IMR-90 (cell line): ENCODE results near the gene DLGAP3. TPM values are rescaled to one million over a fixed set of nuclear protein-coding genes. Genes with fewer than 3 reads are reported as not detected.

Source experiments
- ATAC-seq: fragments of 200-7000 bp; cut with Tn5 transposase; 2 replicates; pipeline ENCODE4 v1.9.1; 2020; ENCODE audit warnings: low read depth, mild to moderate bottlenecking, moderate library complexity
- BruUV-seq: library from RNA; stranded (reverse); fragments of 400-500 nt; replicated peaks from 2 replicates; lab custom pipeline; 2021; lab: Mats Ljungman, UMichigan
- CTCF ChIA-PET: fragments of 300-600 bp; formaldehyde crosslinking; extraction: SDS; loops from one replicate; lab custom pipeline; 2021; ENCODE audit warnings: antibody characterized with exemption; lab: Yijun Ruan, JAX
- POLR2A ChIA-PET: fragments of 300-600 bp; sonication (Branson Sonifier 250); formaldehyde crosslinking; loops from one replicate; lab custom pipeline; 2022; ENCODE audit warnings: antibody characterized with exemption; ENCODE audit not compliant: unreplicated experiment; lab: Charles Lee
- DNase-seq: peaks from one replicate; pipeline ENCODE4 v3.0.0; 2013
- H2AFZ ChIP-seq: replicated peaks from 2 replicates; pipeline ENCODE3; 2013; ENCODE audit warnings: low read length, mild to moderate bottlenecking; ENCODE audit not compliant: poor library complexity
- H2AK5ac ChIP-seq: 2 replicates; pipeline ENCODE4 v1.6.1; 2013; ENCODE audit warnings: low read depth, low read length, inconsistent platforms
- H2AK9ac ChIP-seq: replicated peaks from 2 replicates; pipeline ENCODE3; 2013; ENCODE audit warnings: mild to moderate bottlenecking, low read depth, low read length, moderate library complexity; ENCODE audit not compliant: poor library complexity
- H2BK120ac ChIP-seq: 2 replicates; pipeline ENCODE4 v1.6.1; 2013; ENCODE audit warnings: low read depth, low read length, inconsistent platforms
- H2BK15ac ChIP-seq: 3 replicates; pipeline ENCODE4 v1.6.1; 2013; ENCODE audit warnings: low read depth, low read length, inconsistent platforms
- H2BK20ac ChIP-seq: 2 replicates; pipeline ENCODE4 v1.6.1; 2013; ENCODE audit warnings: low read depth, mild to moderate bottlenecking, inconsistent platforms, low read length, moderate library complexity
- H2BK5ac ChIP-seq: 2 replicates; pipeline ENCODE4 v1.6.1; 2013; ENCODE audit warnings: mild to moderate bottlenecking, low read depth, low read length, inconsistent platforms; ENCODE audit not compliant: poor library complexity, severe bottlenecking
- H3K14ac ChIP-seq: replicated peaks from 2 replicates; pipeline ENCODE4 v1.6.1; 2013; ENCODE audit warnings: low read depth, low read length, inconsistent platforms
- H3K18ac ChIP-seq: 2 replicates; pipeline ENCODE4 v1.6.1; 2013; ENCODE audit warnings: low read depth, low read length, control low read depth
- H3K23ac ChIP-seq: 2 replicates; pipeline ENCODE4 v1.6.1; 2013; ENCODE audit warnings: low read depth, low read length, inconsistent platforms
- H3K27ac ChIP-seq: 2 replicates; pipeline ENCODE4 v1.5.1; 2013; ENCODE audit warnings: mild to moderate bottlenecking, control low read depth, low read length; ENCODE audit not compliant: insufficient read depth
- H3K27me3 ChIP-seq: 2 replicates; pipeline ENCODE4 v1.6.1; 2013; ENCODE audit warnings: low read length; ENCODE audit not compliant: control insufficient read depth, insufficient read depth
- H3K36me3 ChIP-seq: 2 replicates; pipeline ENCODE4 v1.6.1; 2013; ENCODE audit warnings: low read length, mixed read lengths; ENCODE audit not compliant: control insufficient read depth, insufficient read depth
- H3K4ac ChIP-seq: 2 replicates; pipeline ENCODE4 v1.6.1; 2013; ENCODE audit warnings: low read depth, low read length, inconsistent platforms
- H3K4me1 ChIP-seq: 2 replicates; pipeline ENCODE4 v1.6.1; 2013; ENCODE audit warnings: low read length, mixed read lengths; ENCODE audit not compliant: control insufficient read depth, insufficient read depth
- H3K4me2 ChIP-seq: 2 replicates; pipeline ENCODE4 v1.6.1; 2013; ENCODE audit warnings: low read depth, mild to moderate bottlenecking, control low read depth, low read length, moderate library complexity
- H3K4me3 ChIP-seq: 2 replicates; pipeline ENCODE4 v1.5.1; 2013; ENCODE audit warnings: low read depth, mild to moderate bottlenecking, control low read depth, low read length, moderate library complexity; ENCODE audit not compliant: insufficient read depth
- H3K56ac ChIP-seq: 2 replicates; pipeline ENCODE4 v1.6.1; 2013; ENCODE audit warnings: low read length, inconsistent platforms; ENCODE audit not compliant: insufficient read depth; ENCODE audit errors: extremely low read depth
- H3K79me1 ChIP-seq, 2 experiments: 2 replicates each; pipeline ENCODE4 v1.6.1; 2013; ENCODE audit warnings: low read length in 2 of 2, inconsistent platforms in 1 of 2, low read depth in 1 of 2
- H3K9ac ChIP-seq: 2 replicates; pipeline ENCODE4 v1.6.1; 2013; ENCODE audit warnings: low read depth, low read length, control low read depth
- H3K9me1 ChIP-seq: 2 replicates; pipeline ENCODE4 v1.6.1; 2013; ENCODE audit warnings: low read length, inconsistent platforms; ENCODE audit not compliant: insufficient read depth
- H3K9me3 ChIP-seq: 2 replicates; pipeline ENCODE4 v1.6.1; 2013; ENCODE audit warnings: low read length; ENCODE audit not compliant: control insufficient read depth, insufficient read depth
- H4K20me1 ChIP-seq: 2 replicates; pipeline ENCODE4 v1.6.1; 2013; ENCODE audit warnings: low read length, inconsistent platforms; ENCODE audit not compliant: insufficient read depth
- H4K5ac ChIP-seq: 2 replicates; pipeline ENCODE4 v1.6.1; 2013; ENCODE audit warnings: mild to moderate bottlenecking, low read depth, low read length, control low read depth
- H4K8ac ChIP-seq, 2 experiments: 2 replicates each; pipeline ENCODE4 v1.6.1; 2013; ENCODE audit warnings: low read depth in 2 of 2, low read length in 2 of 2, control low read depth in 1 of 2, inconsistent platforms in 1 of 2
- H4K91ac ChIP-seq: 2 replicates; pipeline ENCODE4 v1.6.1; 2013; ENCODE audit warnings: low read depth, low read length, inconsistent platforms; ENCODE audit not compliant: insufficient read depth
- MAFK ChIP-seq: IDR thresholded peaks from 2 replicates; pipeline ENCODE4 v1.6.1; 2012; ENCODE audit warnings: low read depth, low read length, improper control_type of control experiment
- MXI1 ChIP-seq: IDR thresholded peaks from 2 replicates; pipeline ENCODE4 v1.6.1; 2012; ENCODE audit warnings: low read depth, mild to moderate bottlenecking, low read length, moderate library complexity, borderline replicate concordance
- NFE2L2 ChIP-seq: fragments of 150-350 bp; IDR thresholded peaks from 2 replicates; pipeline ENCODE4 v1.6.1; 2016; ENCODE audit warnings: low read depth, mild to moderate bottlenecking, low read length
- RCOR1 ChIP-seq: IDR thresholded peaks from 2 replicates; pipeline ENCODE4 v1.6.1; 2012; ENCODE audit warnings: mild to moderate bottlenecking, low read length, improper control_type of control experiment; ENCODE audit not compliant: insufficient replicate concordance
- WGBS, 2 experiments: methylation state at CpG; one replicate each; pipeline versions ENCODE4 v1.1.5 to v1.1.7; 2013; ENCODE audit warnings: missing lambda C conversion rate in 2 of 2; ENCODE audit not compliant: insufficient read length in 1 of 2; ENCODE audit errors: extremely low coverage in 2 of 2; 5-methylcytosine and 5-hydroxymethylcytosine counted together
- dilution Hi-C: fragments of 300-500 bp; cut with HindIII; formaldehyde crosslinking; loops from one replicate; pipeline ENCODE4 v1.14.3; 2018; ENCODE audit warnings: low sequenced_read_pairs; ENCODE audit not compliant: unreplicated experiment
- in situ Hi-C: fragments of 300-500 bp; cut with MboI; formaldehyde crosslinking; loops from 3 replicates; pipeline ENCODE4 v1.14.3; 2019; ENCODE audit warnings: low sequenced_read_pairs, inconsistent platforms, mixed read lengths
- intact Hi-C: fragments of 100-400 bp; cut with micrococcal nuclease; formaldehyde crosslinking; loops from 2 replicates; pipeline ENCODE4 v1.10.0; 2022
- polyA plus RNA-seq, 3 experiments: library from polyadenylated mRNA; depleted of rRNA; stranded (reverse); fragments of >200 nt; gene quantifications; 2 replicates each; pipeline ENCODE4 v1.2.3, GENCODE V29; 2012; ENCODE audit warnings: low replicate concordance in 1 of 3
- total RNA-seq: library from RNA; depleted of rRNA; stranded (reverse); fragments of >200 nt; gene quantifications from 2 replicates; pipeline ENCODE4 v1.2.3, GENCODE V29; 2012
- TF ChIP-seq, protein P1 (sequence below): fragments of 150-350 bp; IDR thresholded peaks from 2 replicates; pipeline ENCODE4 v1.6.1; 2016; ENCODE audit warnings: low read depth, mild to moderate bottlenecking, low read length, moderate library complexity, borderline replicate concordance
- TF ChIP-seq, protein P2 (sequence below): fragments of 150-350 bp; IDR thresholded peaks from 2 replicates; pipeline ENCODE4 v1.6.1; 2017; ENCODE audit warnings: mild to moderate bottlenecking, antibody characterized with exemption, low read length, low read depth

DLGAP3 gene
- total and polyA plus RNA-seq, 2 of the 4 experiments (the other 2 are of a cell fraction) = 0.02 TPM; not detected in 1

DNA sequence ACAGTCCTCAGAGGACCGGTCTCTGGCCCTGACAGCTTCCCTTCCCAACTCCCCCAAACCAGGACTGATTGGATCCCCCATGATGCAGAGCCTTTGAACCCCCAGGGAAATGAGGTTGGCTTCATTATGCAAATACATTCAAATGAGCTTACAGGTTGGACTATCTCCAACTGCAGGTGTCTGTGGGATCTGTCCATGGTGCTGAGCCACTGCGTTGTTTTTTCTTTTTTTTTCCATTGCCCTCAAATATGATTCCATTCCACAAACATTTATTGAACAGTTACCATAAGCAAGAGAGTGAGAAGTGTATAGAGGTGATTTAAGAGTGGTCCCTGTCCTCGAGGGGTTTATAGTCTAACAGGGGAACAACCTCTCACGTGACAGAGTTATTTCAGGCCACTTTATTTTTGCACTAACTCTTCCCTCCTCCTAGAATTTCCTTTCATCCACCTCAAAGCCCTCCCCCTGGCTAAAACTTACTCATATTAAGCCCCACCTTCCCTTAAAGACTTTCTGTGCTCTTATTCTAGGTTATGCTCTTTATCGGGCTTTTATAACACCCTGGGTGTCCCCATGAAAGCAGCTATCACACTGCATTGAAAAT is 21.9 kb downstream of the DLGAP3 start:
- Histone ChIP-seq H3K9me3 (no peaks in the 10 kb centered on the region), H4K8ac (no peak overlapping the region), H3K27ac (no peak overlapping the region), H3K9me1 (no peaks in the 10 kb centered on the region), H2BK15ac (no peak overlapping the region), H3K4me2 (no peak overlapping the region), H3K56ac (no peak overlapping the region), H3K18ac (no peak overlapping the region), H3K36me3 (no peaks in the 10 kb centered on the region), H2BK20ac (no peak overlapping the region), H3K4ac (no peak overlapping the region), H4K91ac (no peak overlapping the region), H2AK5ac (no peak overlapping the region), H4K5ac (no peak overlapping the region), H3K23ac (no peak overlapping the region), H3K4me3 (no peak overlapping the region), H3K4me1 (no peaks in the 10 kb centered on the region), H3K79me1 (no peaks in the 10 kb centered on the region), H3K9ac (no peak overlapping the region), H2BK120ac (no peak overlapping the region), H2AFZ (no peak overlapping the region), H3K27me3 (peaks cover 3% of the 10 kb centered on the region; the same call in 1 of the 2 replicates), H2BK5ac (no peak overlapping the region), H3K14ac (no peak overlapping the region), H2AK9ac (no peak overlapping the region), H4K20me1 (no peaks in the 10 kb centered on the region)
- no peak for ATAC-seq
- dilution Hi-C loops (no loop called here), intact Hi-C loops (loop anchor here (2.0 kb wide), 1 partner anchor 37 kb away; no protein-coding TSS in a partner anchor), in situ Hi-C loops (no loop called here)
- no peak for DNase-seq
- ChIA-PET POLR2A (no interaction called here), CTCF (no interaction called here)
- BruUV-seq = no TSS peak
- WGBS, 2 experiments = no CpG with 5 or more reads among the region's 5 CpGs
- TF ChIP-seq, protein P1, sequence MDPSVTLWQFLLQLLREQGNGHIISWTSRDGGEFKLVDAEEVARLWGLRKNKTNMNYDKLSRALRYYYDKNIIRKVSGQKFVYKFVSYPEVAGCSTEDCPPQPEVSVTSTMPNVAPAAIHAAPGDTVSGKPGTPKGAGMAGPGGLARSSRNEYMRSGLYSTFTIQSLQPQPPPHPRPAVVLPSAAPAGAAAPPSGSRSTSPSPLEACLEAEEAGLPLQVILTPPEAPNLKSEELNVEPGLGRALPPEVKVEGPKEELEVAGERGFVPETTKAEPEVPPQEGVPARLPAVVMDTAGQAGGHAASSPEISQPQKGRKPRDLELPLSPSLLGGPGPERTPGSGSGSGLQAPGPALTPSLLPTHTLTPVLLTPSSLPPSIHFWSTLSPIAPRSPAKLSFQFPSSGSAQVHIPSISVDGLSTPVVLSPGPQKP = no peak
- TF ChIP-seq MAFK = no peak
- no peak for TF ChIP-seq MXI1
- no peak for TF ChIP-seq NFE2L2
- TF ChIP-seq, protein P2, sequence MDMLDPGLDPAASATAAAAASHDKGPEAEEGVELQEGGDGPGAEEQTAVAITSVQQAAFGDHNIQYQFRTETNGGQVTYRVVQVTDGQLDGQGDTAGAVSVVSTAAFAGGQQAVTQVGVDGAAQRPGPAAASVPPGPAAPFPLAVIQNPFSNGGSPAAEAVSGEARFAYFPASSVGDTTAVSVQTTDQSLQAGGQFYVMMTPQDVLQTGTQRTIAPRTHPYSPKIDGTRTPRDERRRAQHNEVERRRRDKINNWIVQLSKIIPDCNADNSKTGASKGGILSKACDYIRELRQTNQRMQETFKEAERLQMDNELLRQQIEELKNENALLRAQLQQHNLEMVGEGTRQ = no peak
- peak; percentile 90 for TF ChIP-seq RCOR1
